Neural cell (in vitro differentiated cells): ENCODE data around the gene KCNK17. TPM values are rescaled to one million over a fixed set of nuclear protein-coding genes. Genes with fewer than 3 reads are reported as not detected.
A peak's percentile ranks its signal among the peaks of the same experiment; 100 is the strongest.

Experiments
- H2AFZ ChIP-seq: fragments of 200-600, 300-800 bp; sonication (generic), shearing (Covaris generic); 2 replicates; pipeline ENCODE4 v1.6.0; 2014; ENCODE audit warnings: low read depth, mild to moderate bottlenecking, antibody characterized with exemption, low read length, moderate library complexity
- H3F3A ChIP-seq: fragments of 200-600 bp; shearing (Covaris generic); 2 replicates; pipeline ENCODE4 v1.6.1; 2016; ENCODE audit warnings: mild to moderate bottlenecking, moderate library complexity, mixed read lengths, antibody characterized with exemption, low read length; ENCODE audit not compliant: insufficient read depth, poor library complexity, severe bottlenecking
- H3K27ac ChIP-seq: fragments of 200-600, 300-800 bp; sonication (generic), shearing (Covaris generic); 2 replicates; pipeline ENCODE4 v1.5.1; 2014; ENCODE audit warnings: mild to moderate bottlenecking, low read length, moderate library complexity
- H3K27me3 ChIP-seq: fragments of 300-800, 200-600 bp; sonication (generic), shearing (Covaris generic); 2 replicates; pipeline ENCODE4 v1.6.0; 2014; ENCODE audit warnings: mild to moderate bottlenecking, low read depth, low read length, moderate library complexity; ENCODE audit not compliant: insufficient read depth
- H3K36me3 ChIP-seq: fragments of 300-800, 200-600 bp; sonication (generic), shearing (Covaris generic); 2 replicates; pipeline ENCODE4 v1.5.1; 2014; ENCODE audit warnings: mild to moderate bottlenecking, antibody characterized with exemption, low read length, moderate library complexity; ENCODE audit not compliant: insufficient read depth
- H3K4me2 ChIP-seq: fragments of 300-800, 200-600 bp; sonication (generic), shearing (Covaris generic); 2 replicates; pipeline ENCODE4 v1.6.0; 2014; ENCODE audit warnings: mild to moderate bottlenecking, low read length
- H3K4me3 ChIP-seq: fragments of 300-800, 200-600 bp; sonication (generic), shearing (Covaris generic); 2 replicates; pipeline ENCODE4 v1.5.1; 2014; ENCODE audit warnings: mild to moderate bottlenecking, low read length, moderate library complexity
- H3K79me2 ChIP-seq: fragments of 200-600 bp; shearing (Covaris generic); replicated peaks from 2 replicates; pipeline ENCODE4 v1.6.0; 2014; ENCODE audit warnings: mild to moderate bottlenecking, low read length, moderate library complexity; ENCODE audit not compliant: insufficient read depth
- H3K9ac ChIP-seq: fragments of 300-800, 200-600 bp; sonication (generic), shearing (Covaris generic); 2 replicates; pipeline ENCODE4 v1.6.1; 2016; ENCODE audit warnings: mild to moderate bottlenecking, low read length, mixed read lengths
- H3K9me2 ChIP-seq: fragments of 200-600 bp; shearing (Covaris generic); 2 replicates; pipeline ENCODE4 v1.6.1; 2016; ENCODE audit warnings: mild to moderate bottlenecking, low read length, mixed read lengths; ENCODE audit not compliant: insufficient read depth
- H3K9me3 ChIP-seq: fragments of 200-600, 300-800 bp; sonication (generic), shearing (Covaris generic); 2 replicates; pipeline ENCODE4 v1.6.1; 2016; ENCODE audit warnings: mild to moderate bottlenecking, mixed run types, low read length, moderate library complexity, mixed read lengths
- H4K20me1 ChIP-seq: fragments of 200-600 bp; shearing (Covaris generic); 2 replicates; pipeline ENCODE4 v1.6.1; 2016; ENCODE audit warnings: mild to moderate bottlenecking, mixed run types; ENCODE audit not compliant: insufficient read depth
- EP300 ChIP-seq: fragments of 450-650 bp; conservative IDR thresholded peaks from 2 replicates; pipeline ENCODE4 v1.6.1; 2014; ENCODE audit warnings: antibody characterized with exemption, mild to moderate bottlenecking, moderate library complexity; ENCODE audit not compliant: poor library complexity, severe bottlenecking
- EZH2 ChIP-seq: fragments of 200-600, 300-800 bp; shearing (Covaris generic), sonication (generic); IDR thresholded peaks from 2 replicates; pipeline ENCODE4 v1.6.1; 2014; ENCODE audit warnings: antibody characterized with exemption, low read length, borderline replicate concordance, mild to moderate bottlenecking; ENCODE audit not compliant: insufficient read depth, poor library complexity, severe bottlenecking
- MXI1 ChIP-seq: fragments of 450-650 bp; conservative IDR thresholded peaks from 2 replicates; pipeline ENCODE4 v1.6.1; 2014; ENCODE audit warnings: antibody characterized with exemption, mild to moderate bottlenecking; ENCODE audit not compliant: poor library complexity, severe bottlenecking
- POLR2AphosphoS5 ChIP-seq: IDR thresholded peaks from 2 replicates; pipeline ENCODE4 v1.6.1; 2012
- RAD21 ChIP-seq: fragments of 450-650 bp; conservative IDR thresholded peaks from 2 replicates; pipeline ENCODE4 v1.6.1; 2014; ENCODE audit warnings: antibody characterized with exemption, mild to moderate bottlenecking, moderate library complexity
- REST ChIP-seq: IDR thresholded peaks from 2 replicates; pipeline ENCODE4 v1.6.1; 2012; ENCODE audit warnings: borderline replicate concordance
- SMC3 ChIP-seq: fragments of 450-650 bp; conservative IDR thresholded peaks from 2 replicates; pipeline ENCODE4 v1.6.1; 2014; ENCODE audit warnings: antibody characterized with exemption, mild to moderate bottlenecking, moderate library complexity; ENCODE audit not compliant: poor library complexity
- TAF1 ChIP-seq: IDR thresholded peaks from 2 replicates; pipeline ENCODE4 v1.6.1; 2012; ENCODE audit warnings: low read depth
- polyA plus RNA-seq: library from polyadenylated mRNA; depleted of rRNA; stranded (reverse); fragments of >200 nt; gene quantifications from 2 replicates; pipeline ENCODE4 v1.2.3, GENCODE V29; 2014
- TF ChIP-seq, protein P1 (sequence below): fragments of 450-650 bp; IDR thresholded peaks from 2 replicates; pipeline ENCODE4 v1.5.1; 2014; ENCODE audit warnings: antibody characterized with exemption, mild to moderate bottlenecking, moderate library complexity; ENCODE audit not compliant: poor library complexity, severe bottlenecking

Gene KCNK17
- polyA plus RNA-seq, 1 donor from 2014 or later, result 0.67 TPM

GRCh38 chr6:39251406-39251805 is 62.8 kb downstream of the KCNK17 start:
- Histone ChIP-seq H4K20me1 (no peaks in the 10 kb centered on the region), H3K27ac (no peak overlapping the region), H3K9ac (no peak overlapping the region), H3K9me3 (no peaks in the 10 kb centered on the region), H3F3A (no peaks in the 10 kb centered on the region), H2AFZ (no peak overlapping the region), H3K4me2 (no peak overlapping the region), H3K79me2 (no peaks in the 10 kb centered on the region), H3K9me2 (no peaks in the 10 kb centered on the region), H3K4me3 (no peak overlapping the region), H3K27me3 (no peaks in the 10 kb centered on the region), H3K36me3 (no peaks in the 10 kb centered on the region)
- TF ChIP-seq POLR2AphosphoS5, result peak; percentile 86
- TF ChIP-seq EZH2, result no peak
- peak; percentile 93 for TF ChIP-seq REST
- peak; percentile 90 for TF ChIP-seq EP300

- Histone ChIP-seq H3K9me2 (no peaks in the 10 kb centered on the region), H4K20me1 (no peaks in the 10 kb centered on the region), H3K27me3 (no peaks in the 10 kb centered on the region), H3K9ac (no peak overlapping the region), H3K4me3 (no peak overlapping the region), H2AFZ (no peak overlapping the region), H3K79me2 (no peaks in the 10 kb centered on the region), H3K36me3 (no peaks in the 10 kb centered on the region), H3K4me2 (no peak overlapping the region), H3K9me3 (no peaks in the 10 kb centered on the region), H3F3A (no peaks in the 10 kb centered on the region), H3K27ac (no peak overlapping the region)
- no peak for TF ChIP-seq TAF1
- TF ChIP-seq POLR2AphosphoS5, result no peak
- TF ChIP-seq SMC3, result no peak
- no peak for TF ChIP-seq EZH2
These were observed 63.7 kb downstream of the KCNK17 start for GRCh38 chr6:39250507-39250906.

GRCh38 chr6:39249278-39249677 is 64.9 kb downstream of the KCNK17 start:
- no peaks in the 10 kb centered on the region for H3K27me3 ChIP-seq
- no peaks in the 10 kb centered on the region for H3K36me3 ChIP-seq
- no peak for TF ChIP-seq EP300
- TF ChIP-seq REST, result no peak
- no peak for TF ChIP-seq MXI1
- TF ChIP-seq, protein P1, sequence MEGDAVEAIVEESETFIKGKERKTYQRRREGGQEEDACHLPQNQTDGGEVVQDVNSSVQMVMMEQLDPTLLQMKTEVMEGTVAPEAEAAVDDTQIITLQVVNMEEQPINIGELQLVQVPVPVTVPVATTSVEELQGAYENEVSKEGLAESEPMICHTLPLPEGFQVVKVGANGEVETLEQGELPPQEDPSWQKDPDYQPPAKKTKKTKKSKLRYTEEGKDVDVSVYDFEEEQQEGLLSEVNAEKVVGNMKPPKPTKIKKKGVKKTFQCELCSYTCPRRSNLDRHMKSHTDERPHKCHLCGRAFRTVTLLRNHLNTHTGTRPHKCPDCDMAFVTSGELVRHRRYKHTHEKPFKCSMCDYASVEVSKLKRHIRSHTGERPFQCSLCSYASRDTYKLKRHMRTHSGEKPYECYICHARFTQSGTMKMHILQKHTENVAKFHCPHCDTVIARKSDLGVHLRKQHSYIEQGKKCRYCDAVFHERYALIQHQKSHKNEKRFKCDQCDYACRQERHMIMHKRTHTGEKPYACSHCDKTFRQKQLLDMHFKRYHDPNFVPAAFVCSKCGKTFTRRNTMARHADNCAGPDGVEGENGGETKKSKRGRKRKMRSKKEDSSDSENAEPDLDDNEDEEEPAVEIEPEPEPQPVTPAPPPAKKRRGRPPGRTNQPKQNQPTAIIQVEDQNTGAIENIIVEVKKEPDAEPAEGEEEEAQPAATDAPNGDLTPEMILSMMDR, result no peak
- no peak for TF ChIP-seq SMC3
- no peak for TF ChIP-seq POLR2AphosphoS5
- no peak for TF ChIP-seq EZH2
- no peak for TF ChIP-seq RAD21
- TF ChIP-seq TAF1, result no peak
- H3K79me2 ChIP-seq, result no peaks in the 10 kb centered on the region
- H3K9me2 ChIP-seq, result no peaks in the 10 kb centered on the region
- H3K4me2 ChIP-seq, result no peak overlapping the region
- H3K27ac ChIP-seq, result no peak overlapping the region
- no peaks in the 10 kb centered on the region for H3F3A ChIP-seq
- H3K4me3 ChIP-seq, result no peak overlapping the region
- H2AFZ ChIP-seq, result no peak overlapping the region
- H4K20me1 ChIP-seq, result no peaks in the 10 kb centered on the region
- no peaks in the 10 kb centered on the region for H3K9me3 ChIP-seq
- no peak overlapping the region for H3K9ac ChIP-seq
